ENCODE results near the gene SKAP1. TPM values are rescaled to one million over a fixed set of nuclear protein-coding genes. Genes with fewer than 3 reads are reported as not detected.
A peak's percentile ranks its signal among the peaks of the same experiment; 100 is the strongest.

Gene SKAP1
- 10 to 100 TPM; 40.9 to 44.9 TPM for total RNA-seq

GRCh38 chr17:48429638-48430586 is at the start of gene SKAP1:
SKAP1 (minus strand) TSS chr17:48430214.
- ATAC-seq, result peak; percentile 83 to 86
- peak within 1 kb of the TSS; percentile 100 for H3K27ac Mint-ChIP-seq
- peaks cover 50 to 59% of the 10 kb centered on the region in 2 donors for H3K4me1 Mint-ChIP-seq (ENCODE audit: low read depth in 2 of 2)
- H3K9me3 Mint-ChIP-seq, result no peaks in the 10 kb centered on the region
- H3K27me3 Mint-ChIP-seq, result no peaks in the 10 kb centered on the region
- H3K36me3 Mint-ChIP-seq, result no peaks in the 10 kb centered on the region
- DNase-seq (ENCODE audit: low spot score), result peak; percentile 72
- H3K4me3 Mint-ChIP-seq, result peak within 1 kb of the TSS; percentile 100

- peaks cover 39 to 49% of the 10 kb centered on the region in 2 donors for H3K4me1 Mint-ChIP-seq (ENCODE audit: low read depth in 2 of 2)
- no peak for ATAC-seq
- H3K27ac Mint-ChIP-seq, result peak overlapping the region; percentile 82 to 96
- no peaks in the 10 kb centered on the region for H3K36me3 Mint-ChIP-seq
- peak overlapping the region; percentile 68 for H3K4me3 Mint-ChIP-seq
- H3K27me3 Mint-ChIP-seq, result no peaks in the 10 kb centered on the region
- H3K9me3 Mint-ChIP-seq, result no peaks in the 10 kb centered on the region
- no peak for DNase-seq (ENCODE audit: low spot score)
Measured at GRCh38 chr17:48479014-48479402, 49.0 kb upstream of the SKAP1 start.

GRCh38 chr17:48478224-48479013 is 48.4 kb upstream of the SKAP1 start:
- Mint-ChIP-seq H3K4me3 (peak overlapping the region; percentile 68), H3K36me3 (no peaks in the 10 kb centered on the region), H3K4me1 (ENCODE audit: low read depth in 2 of 2) (peaks cover 41 to 46% of the 10 kb centered on the region in 2 donors), H3K9me3 (no peaks in the 10 kb centered on the region), H3K27ac (peak overlapping the region; percentile 82 to 96), H3K27me3 (no peaks in the 10 kb centered on the region)
- DNase-seq (ENCODE audit: low spot score), result peak; percentile 90
- peak; percentile 97 to 98 for ATAC-seq

GRCh38 chr17:48477221-48477620 is 47.2 kb upstream of the SKAP1 start:
- Mint-ChIP-seq H3K4me3 (peak overlapping the region; percentile 32), H3K9me3 (no peaks in the 10 kb centered on the region), H3K36me3 (no peaks in the 10 kb centered on the region), H3K27ac (peak overlapping the region; percentile 82 to 96), H3K27me3 (no peaks in the 10 kb centered on the region), H3K4me1 (ENCODE audit: low read depth in 2 of 2) (peaks cover 44 to 46% of the 10 kb centered on the region in 2 donors)
- DNase-seq (ENCODE audit: low spot score) (no peak), ATAC-seq (no peak)

- no peaks in the 10 kb centered on the region for H3K9me3 Mint-ChIP-seq
- H3K4me1 Mint-ChIP-seq (ENCODE audit: low read depth in 2 of 2), result peaks cover 45 to 48% of the 10 kb centered on the region in 2 donors
- ATAC-seq (peak; percentile 98 to 99), DNase-seq (ENCODE audit: low spot score) (peak; percentile 87)
- no peaks in the 10 kb centered on the region for H3K27me3 Mint-ChIP-seq
- peak overlapping the region; percentile 77 for H3K4me3 Mint-ChIP-seq
- peak overlapping the region; percentile 82 to 92 for H3K27ac Mint-ChIP-seq
- no peaks in the 10 kb centered on the region for H3K36me3 Mint-ChIP-seq
Measured at GRCh38 chr17:48472411-48473281, 42.6 kb upstream of the SKAP1 start.

GRCh38 chr17:48471817-48472410 is 41.9 kb upstream of the SKAP1 start:
- Mint-ChIP-seq H3K27me3 (no peaks in the 10 kb centered on the region), H3K27ac (peak overlapping the region; percentile 82 to 92), H3K4me3 (peak overlapping the region; percentile 77), H3K9me3 (no peaks in the 10 kb centered on the region), H3K4me1 (ENCODE audit: low read depth in 2 of 2) (peaks cover 38 to 42% of the 10 kb centered on the region in 2 donors), H3K36me3 (no peaks in the 10 kb centered on the region)
- DNase-seq (ENCODE audit: low spot score) (no peak), ATAC-seq (no peak)

GRCh38 chr17:48470388-48471034 is 40.5 kb upstream of the SKAP1 start:
- peaks cover 36 to 37% of the 10 kb centered on the region in 2 donors for H3K4me1 Mint-ChIP-seq (ENCODE audit: low read depth in 2 of 2)
- H3K36me3 Mint-ChIP-seq, result no peaks in the 10 kb centered on the region
- ATAC-seq, result no peak
- no peaks in the 10 kb centered on the region for H3K27me3 Mint-ChIP-seq
- no peaks in the 10 kb centered on the region for H3K9me3 Mint-ChIP-seq
- peak overlapping the region; percentile 82 to 92 for H3K27ac Mint-ChIP-seq
- no peak for DNase-seq (ENCODE audit: low spot score)
- no peak overlapping the region for H3K4me3 Mint-ChIP-seq

- ATAC-seq, result no peak
- H3K27ac Mint-ChIP-seq, result peak overlapping the region; percentile 17 to 82
- no peaks in the 10 kb centered on the region for H3K27me3 Mint-ChIP-seq
- H3K4me1 Mint-ChIP-seq (ENCODE audit: low read depth in 2 of 2), result peaks cover 36 to 37% of the 10 kb centered on the region in 2 donors
- no peaks in the 10 kb centered on the region for H3K36me3 Mint-ChIP-seq
- no peaks in the 10 kb centered on the region for H3K9me3 Mint-ChIP-seq
- no peak for DNase-seq (ENCODE audit: low spot score)
- H3K4me3 Mint-ChIP-seq, result no peak overlapping the region
Measured at GRCh38 chr17:48469227-48469626, 39.2 kb upstream of the SKAP1 start.

- no peaks in the 10 kb centered on the region for H3K9me3 Mint-ChIP-seq
Measured at GRCh38 chr17:48468299-48468698, 38.3 kb upstream of the SKAP1 start.

GRCh38 chr17:48465884-48466283 is 35.9 kb upstream of the SKAP1 start:
- DNase-seq (ENCODE audit: low spot score), result no peak
- Mint-ChIP-seq H3K4me3 (no peak overlapping the region), H3K4me1 (ENCODE audit: low read depth in 2 of 2) (peaks cover 12 to 26% of the 10 kb centered on the region in 2 donors), H3K27ac (no peak overlapping the region), H3K9me3 (no peaks in the 10 kb centered on the region), H3K36me3 (no peaks in the 10 kb centered on the region), H3K27me3 (no peaks in the 10 kb centered on the region)
- ATAC-seq, result no peak

More at GRCh38 chr17:48468299-48468698, 38.3 kb upstream of the SKAP1 start:
- DNase-seq (ENCODE audit: low spot score), result no peak
- Mint-ChIP-seq H3K4me1 (ENCODE audit: low read depth in 2 of 2) (peaks cover 33 to 40% of the 10 kb centered on the region in 2 donors), H3K4me3 (no peak overlapping the region), H3K27me3 (no peaks in the 10 kb centered on the region), H3K27ac (peak overlapping the region in 1 of 2 donors; percentile 25), H3K36me3 (no peaks in the 10 kb centered on the region)
- no peak for ATAC-seq

GRCh38 chr17:48463526-48463925 is 33.5 kb upstream of the SKAP1 start:
- H3K27ac Mint-ChIP-seq, result peak overlapping the region in 1 of 2 donors; percentile 26
- H3K27me3 Mint-ChIP-seq, result no peaks in the 10 kb centered on the region

GRCh38 chr17:48462946-48463345 is 32.9 kb upstream of the SKAP1 start:
- ATAC-seq, result no peak
- H3K9me3 Mint-ChIP-seq, result no peaks in the 10 kb centered on the region
- DNase-seq (ENCODE audit: low spot score), result no peak
- peak overlapping the region in 1 of 2 donors; percentile 26 for H3K27ac Mint-ChIP-seq
- H3K4me1 Mint-ChIP-seq (ENCODE audit: low read depth in 2 of 2), result peaks cover 12 to 27% of the 10 kb centered on the region in 2 donors
- no peaks in the 10 kb centered on the region for H3K36me3 Mint-ChIP-seq
- H3K27me3 Mint-ChIP-seq, result no peaks in the 10 kb centered on the region
- no peak overlapping the region for H3K4me3 Mint-ChIP-seq

More at GRCh38 chr17:48463526-48463925, 33.5 kb upstream of the SKAP1 start:
- Mint-ChIP-seq H3K36me3 (no peaks in the 10 kb centered on the region), H3K4me3 (no peak overlapping the region), H3K9me3 (no peaks in the 10 kb centered on the region), H3K4me1 (ENCODE audit: low read depth in 2 of 2) (peaks cover 12 to 24% of the 10 kb centered on the region in 2 donors)
- DNase-seq (ENCODE audit: low spot score) (no peak), ATAC-seq (no peak)

Data from natural killer cell treated with Interleukin-12 subunit alpha and Interleukin-12 subunit beta and Interleukin-15 and Interleukin-18, amount 100 ng/mL, for 72 hours (primary cell).